ENCODE data around the gene NUTF2.

The NUTF2 gene

DNA sequence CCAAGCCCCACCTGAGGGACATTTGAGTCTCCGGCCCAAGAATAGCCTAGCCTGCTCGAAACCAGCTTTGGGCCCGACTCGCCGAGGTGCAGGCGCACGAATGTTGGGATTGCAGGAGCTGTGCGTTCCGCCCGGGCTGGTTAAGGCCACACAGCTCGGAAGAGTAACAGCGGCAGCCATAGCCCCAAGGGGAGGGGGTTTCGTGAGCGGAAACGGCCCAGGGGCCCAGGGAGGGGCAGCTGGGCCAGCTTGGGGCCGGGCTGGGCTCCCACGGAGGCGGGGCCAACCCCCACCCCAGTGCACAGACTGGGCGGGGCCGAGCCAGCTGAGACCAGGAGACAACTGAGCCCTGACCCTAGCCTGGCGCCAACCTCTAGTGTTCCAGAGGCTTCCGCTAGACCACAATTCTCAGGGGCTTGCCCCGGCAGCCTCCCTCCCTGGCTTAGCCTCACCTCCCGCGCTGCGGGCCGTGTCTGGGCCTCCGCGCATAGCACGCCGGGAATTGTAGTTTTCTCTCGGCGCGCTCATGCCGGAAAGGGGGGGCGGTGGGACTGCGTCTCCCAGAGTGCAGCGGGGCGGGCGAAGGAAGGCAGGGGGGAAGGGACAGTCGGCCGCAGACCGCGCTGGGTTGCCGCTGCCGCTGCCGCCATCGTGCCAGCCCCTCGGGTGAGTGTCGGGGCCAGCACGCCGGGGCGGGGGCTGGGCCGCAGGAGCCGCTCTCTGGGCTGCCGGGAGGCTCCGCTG lies at the start of gene NUTF2:
TSS of gene NUTF2 (plus strand) at position 614 of the 744 bp plus-strand sequence. CDS start 18,198 bp downstream, outside the sequence.
- H3K4me3 ChIP-seq (ENCODE audit: low read depth, low read length), result peak within 1 kb of the TSS; percentile 78
- TF ChIP-seq, protein P1, sequence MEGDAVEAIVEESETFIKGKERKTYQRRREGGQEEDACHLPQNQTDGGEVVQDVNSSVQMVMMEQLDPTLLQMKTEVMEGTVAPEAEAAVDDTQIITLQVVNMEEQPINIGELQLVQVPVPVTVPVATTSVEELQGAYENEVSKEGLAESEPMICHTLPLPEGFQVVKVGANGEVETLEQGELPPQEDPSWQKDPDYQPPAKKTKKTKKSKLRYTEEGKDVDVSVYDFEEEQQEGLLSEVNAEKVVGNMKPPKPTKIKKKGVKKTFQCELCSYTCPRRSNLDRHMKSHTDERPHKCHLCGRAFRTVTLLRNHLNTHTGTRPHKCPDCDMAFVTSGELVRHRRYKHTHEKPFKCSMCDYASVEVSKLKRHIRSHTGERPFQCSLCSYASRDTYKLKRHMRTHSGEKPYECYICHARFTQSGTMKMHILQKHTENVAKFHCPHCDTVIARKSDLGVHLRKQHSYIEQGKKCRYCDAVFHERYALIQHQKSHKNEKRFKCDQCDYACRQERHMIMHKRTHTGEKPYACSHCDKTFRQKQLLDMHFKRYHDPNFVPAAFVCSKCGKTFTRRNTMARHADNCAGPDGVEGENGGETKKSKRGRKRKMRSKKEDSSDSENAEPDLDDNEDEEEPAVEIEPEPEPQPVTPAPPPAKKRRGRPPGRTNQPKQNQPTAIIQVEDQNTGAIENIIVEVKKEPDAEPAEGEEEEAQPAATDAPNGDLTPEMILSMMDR (IDR thresholded peaks at IDR 0.05; ENCODE audit: low read depth, low read length), result no peak
- in situ Hi-C loops (cut with HindIII; ENCODE audit: low sequenced_read_pairs), result no loop called here
- peak; percentile 94 for DNase-seq (ENCODE audit: low read depth, low spot score)

DNA sequence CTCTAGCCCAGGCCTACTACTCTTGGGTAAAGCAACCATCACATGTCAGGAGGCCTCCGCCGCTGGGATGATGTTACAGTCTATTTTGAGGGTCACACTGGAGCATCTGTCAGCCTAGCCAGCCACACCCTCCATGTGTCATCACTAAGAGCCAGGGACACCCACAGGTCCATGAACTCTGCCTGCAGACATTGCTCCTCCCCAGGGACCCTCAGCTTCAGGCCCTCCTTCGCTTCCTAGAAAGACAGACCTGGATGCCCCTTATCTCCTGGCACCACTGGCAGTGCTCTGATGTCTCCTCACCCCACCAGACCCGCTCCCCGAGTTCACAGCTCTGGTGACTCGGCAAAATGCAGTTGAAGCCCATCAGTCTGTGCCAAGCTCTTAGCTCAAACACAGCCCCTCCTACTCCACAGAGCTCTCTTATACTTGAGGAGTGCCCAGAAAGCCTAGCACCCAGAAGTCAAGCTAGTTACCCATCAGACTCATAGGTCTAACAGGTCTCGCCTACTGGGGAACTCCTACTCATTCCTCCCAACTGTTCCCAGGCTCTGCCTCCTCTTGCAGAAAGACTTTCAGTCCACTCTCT lies 46.3 kb upstream of the NUTF2 start:
- DNase-seq (ENCODE audit: low read depth, low spot score), result no peak
- in situ Hi-C loops (cut with HindIII; ENCODE audit: low sequenced_read_pairs), result no loop called here
- H3K4me3 ChIP-seq (ENCODE audit: low read depth, low read length), result no peak overlapping the region
- TF ChIP-seq, protein P1 (IDR thresholded peaks at IDR 0.05; ENCODE audit: low read depth, low read length), result no peak

DNA sequence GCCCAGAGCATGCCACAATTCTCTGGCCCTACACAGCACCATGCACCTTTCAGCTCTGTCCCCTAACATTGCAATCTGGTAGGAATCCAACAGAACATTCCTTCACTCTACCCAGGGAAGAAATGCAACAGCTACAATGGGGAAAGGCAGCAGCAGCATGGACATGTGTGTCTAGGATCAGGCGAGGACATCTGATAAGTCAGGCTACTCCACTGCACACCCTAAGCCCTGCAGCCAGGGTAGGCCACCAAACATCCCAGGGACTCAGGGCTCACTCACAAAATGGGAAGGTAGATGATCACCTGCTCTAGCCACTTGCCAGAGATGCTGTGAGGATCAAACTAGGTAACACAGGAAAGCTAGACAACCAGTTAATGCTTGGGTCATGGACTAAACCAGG lies 45.5 kb upstream of the NUTF2 start:
- no peak for DNase-seq (ENCODE audit: low read depth, low spot score)

DNA sequence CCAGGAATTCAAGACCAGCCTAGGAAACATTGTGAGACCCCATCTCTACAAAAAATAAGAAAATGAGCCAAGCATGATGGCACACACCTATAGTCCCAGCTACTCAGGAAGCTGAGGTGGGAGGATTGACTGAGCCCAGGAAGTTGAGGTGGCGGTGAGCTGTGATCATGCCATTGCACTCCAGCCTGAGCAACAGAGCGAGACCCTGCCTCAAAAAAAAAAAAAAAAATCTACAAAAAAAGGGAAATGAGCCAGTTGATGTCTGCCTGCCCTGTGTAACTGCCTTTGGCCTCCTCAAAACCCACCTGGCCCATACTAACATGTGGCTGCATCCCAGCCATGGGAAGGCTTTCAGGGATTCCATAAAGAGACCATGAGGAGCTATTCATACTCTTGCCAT lies 44.9 kb upstream of the NUTF2 start:
- no peak for DNase-seq (ENCODE audit: low read depth, low spot score)
- no peak overlapping the region for H3K4me3 ChIP-seq (ENCODE audit: low read depth, low read length)
- in situ Hi-C loops (cut with HindIII; ENCODE audit: low sequenced_read_pairs), result no loop called here
- TF ChIP-seq, protein P1 (IDR thresholded peaks at IDR 0.05; ENCODE audit: low read depth, low read length), result no peak

More for the DNA sequence above, 45.5 kb upstream of the NUTF2 start:
- in situ Hi-C loops (cut with HindIII; ENCODE audit: low sequenced_read_pairs), result no loop called here
- TF ChIP-seq, protein P1 (IDR thresholded peaks at IDR 0.05; ENCODE audit: low read depth, low read length), result no peak
- H3K4me3 ChIP-seq (ENCODE audit: low read depth, low read length), result no peak overlapping the region

DNA sequence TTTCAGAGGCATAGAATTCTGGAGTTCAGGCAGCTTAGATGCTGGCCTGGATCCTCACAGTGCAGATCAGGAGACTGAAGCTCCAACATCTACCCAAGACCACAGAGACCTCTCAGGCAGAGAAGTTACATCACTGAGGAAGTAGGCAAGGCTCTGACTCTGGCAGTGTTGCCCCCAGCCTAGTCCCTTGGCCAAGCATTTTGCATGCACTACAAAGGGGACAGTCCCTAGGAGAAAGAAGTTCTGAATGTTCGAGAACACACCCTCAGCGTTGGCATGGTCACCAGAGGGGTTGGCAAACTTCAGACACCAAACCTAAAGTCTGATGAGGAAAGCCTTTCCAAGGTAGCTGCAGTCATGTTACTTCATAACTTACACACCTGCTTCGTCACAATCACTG lies 42.8 kb upstream of the NUTF2 start:
- TF ChIP-seq, protein P1 (IDR thresholded peaks at IDR 0.05; ENCODE audit: low read depth, low read length), result no peak
- H3K4me3 ChIP-seq (ENCODE audit: low read depth, low read length), result no peak overlapping the region
- no peak for DNase-seq (ENCODE audit: low read depth, low spot score)
- in situ Hi-C loops (cut with HindIII; ENCODE audit: low sequenced_read_pairs), result no loop called here

DNA sequence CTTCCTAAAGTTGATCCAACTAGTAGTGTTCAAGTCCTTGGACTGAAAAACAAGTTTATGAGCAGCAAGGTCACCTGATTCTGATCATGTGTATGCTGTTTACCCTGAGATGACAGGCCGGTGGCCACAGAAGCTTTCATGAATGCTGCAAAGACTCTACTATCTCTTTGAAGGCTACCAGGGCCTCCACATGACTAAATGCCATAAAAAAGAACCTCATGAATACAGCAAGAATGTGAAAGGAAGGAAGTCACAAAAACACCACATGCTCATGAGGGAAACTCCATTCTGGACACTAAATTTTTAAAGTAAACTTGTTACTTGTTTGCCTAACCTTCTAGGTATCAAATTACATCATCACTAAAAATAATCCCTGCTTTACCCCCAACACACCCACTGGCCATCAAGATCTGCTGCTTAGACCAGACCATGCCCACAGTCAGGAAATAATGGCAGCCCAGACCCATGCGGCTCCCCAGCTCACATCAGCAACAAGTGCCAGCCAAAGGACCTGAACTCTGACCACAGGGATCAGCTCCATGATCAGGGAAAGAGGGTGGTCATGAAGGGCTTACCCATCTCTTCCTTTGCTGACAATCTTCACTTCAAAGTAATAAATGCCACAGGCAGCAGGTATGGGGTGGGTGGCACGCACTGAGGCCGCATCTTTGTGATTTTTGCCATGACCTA lies 41.7 kb upstream of the NUTF2 start:
- H3K4me3 ChIP-seq (ENCODE audit: low read depth, low read length), result peak overlapping the region; percentile 97
- in situ Hi-C loops (cut with HindIII; ENCODE audit: low sequenced_read_pairs), result no loop called here
- no peak for DNase-seq (ENCODE audit: low read depth, low spot score)
- TF ChIP-seq, protein P1 (IDR thresholded peaks at IDR 0.05; ENCODE audit: low read depth, low read length), result no peak

Measured in astrocyte of the spinal cord (primary cell).